Ovary (tissue), 3 donors: ENCODE measurements around the gene HRH2.

Source experiments
- CTCF ChIP-seq, 3 donors: fragments of 450-650 bp in 2 of 3; fragments of 200-600 bp in 1 of 3; IDR thresholded peaks; one replicate each; pipeline versions ENCODE4 v1.5.1 to v1.8.0; 2016 to 2022; ENCODE audit warnings: antibody characterized with exemption in 3 of 3, mild to moderate bottlenecking in 1 of 3
- POLR2A ChIP-seq: fragments of 450-650 bp; IDR thresholded peaks from one replicate; pipeline ENCODE4 v1.6.1; 2017; ENCODE audit warnings: antibody characterized with exemption, mild to moderate bottlenecking, moderate library complexity
- donor health status: DM: no; HTN: no; CAD: no.

- TF ChIP-seq CTCF (IDR thresholded peaks at IDR 0.05) (no peak), POLR2A (no peak)
These were observed 40.4 kb upstream of the HRH2 start for GRCh38 chr5:175617447-175617846.
